NCI-H526 treated with DMSO at 0.1 percent for 48 hours (cell line): ENCODE measurements around the gene LIPT2.
A peak's percentile ranks its signal among the peaks of the same experiment; 100 is the strongest.

ENCODE experiments used
- DNase-seq: peaks from one replicate; lab custom pipeline; 2025; lab: John Stamatoyannopoulos, UW

The LIPT2 gene

DNA sequence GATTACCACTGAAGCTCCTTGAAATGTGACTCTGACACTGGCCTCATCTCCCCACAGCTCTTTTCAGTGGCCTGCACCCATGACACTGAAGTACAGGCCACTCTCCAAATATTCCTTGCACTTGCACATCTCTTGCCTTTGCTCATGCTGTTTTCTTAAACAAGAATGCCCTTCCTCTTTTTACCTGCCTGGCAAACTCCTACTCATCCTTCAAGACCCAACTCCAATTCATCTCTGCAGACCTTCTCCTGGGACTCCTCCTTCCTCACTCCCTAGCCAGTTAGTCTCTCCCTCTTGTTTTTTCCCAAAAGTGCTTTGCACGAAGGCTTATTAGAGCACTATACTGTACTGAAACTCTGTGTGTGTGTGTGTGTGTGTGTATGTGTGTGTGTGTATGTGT, 28.8 kb downstream of the LIPT2 start:
- no peak for DNase-seq

DNA sequence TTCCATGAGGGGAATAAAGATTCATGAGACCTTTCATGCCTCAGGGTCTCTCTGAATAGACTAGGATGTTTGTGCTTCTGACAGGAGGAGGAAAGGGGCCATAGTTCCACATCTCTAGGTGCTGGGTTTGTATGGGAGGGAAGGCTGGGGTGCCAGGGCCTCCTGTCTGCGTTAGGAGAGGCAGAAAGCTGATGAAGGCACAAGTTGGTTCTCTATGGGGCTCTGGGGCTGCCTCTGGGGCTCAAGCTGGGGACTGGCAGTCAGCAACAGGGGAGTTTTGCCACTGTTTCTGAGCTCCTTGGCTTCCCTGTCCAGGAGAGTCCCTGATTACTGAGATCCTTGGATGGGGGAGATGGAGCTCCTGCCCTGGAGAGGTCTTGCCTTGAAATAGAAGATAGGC, 30.3 kb downstream of the LIPT2 start:
- no peak for DNase-seq

DNA sequence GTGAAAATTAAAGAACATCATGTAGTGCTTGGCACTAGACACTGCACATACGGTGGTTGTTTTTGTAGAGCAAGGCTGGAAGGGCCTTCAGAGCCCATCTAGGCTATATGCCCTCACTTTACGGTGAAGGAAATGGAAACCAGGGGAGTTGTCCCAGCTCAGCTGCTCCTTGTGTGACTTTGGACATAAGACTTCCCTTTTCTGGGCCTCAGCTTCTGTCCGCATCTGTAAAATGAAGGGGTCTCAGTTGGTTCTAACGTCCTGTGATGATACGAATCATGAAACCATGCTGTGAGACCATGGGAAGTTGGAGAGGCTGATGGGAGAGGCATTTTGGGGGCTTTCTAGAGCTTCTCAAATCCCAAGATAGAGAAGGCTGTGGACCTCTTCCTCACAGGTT, 30.9 kb downstream of the LIPT2 start:
- DNase-seq: no peak

DNA sequence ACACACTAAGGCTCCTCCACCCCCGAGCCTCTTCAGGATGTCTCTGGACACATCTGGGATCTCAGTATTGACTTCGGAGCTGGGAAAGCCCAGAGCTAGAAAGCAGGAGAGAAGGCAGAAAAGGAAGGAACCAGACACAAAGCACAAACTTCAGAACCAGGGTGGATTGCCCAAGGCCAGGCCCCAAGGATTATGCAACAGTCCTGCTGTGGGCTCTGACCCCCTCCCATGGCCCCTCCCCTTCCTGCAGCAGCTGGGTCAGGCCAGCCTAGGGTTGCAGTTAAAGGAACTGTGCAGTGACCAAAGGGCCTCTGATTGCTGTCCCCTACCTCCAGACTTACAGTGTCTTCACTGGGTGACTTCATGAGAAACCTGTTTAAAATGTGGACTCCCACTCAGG, 31.5 kb downstream of the LIPT2 start:
- no peak for DNase-seq

DNA sequence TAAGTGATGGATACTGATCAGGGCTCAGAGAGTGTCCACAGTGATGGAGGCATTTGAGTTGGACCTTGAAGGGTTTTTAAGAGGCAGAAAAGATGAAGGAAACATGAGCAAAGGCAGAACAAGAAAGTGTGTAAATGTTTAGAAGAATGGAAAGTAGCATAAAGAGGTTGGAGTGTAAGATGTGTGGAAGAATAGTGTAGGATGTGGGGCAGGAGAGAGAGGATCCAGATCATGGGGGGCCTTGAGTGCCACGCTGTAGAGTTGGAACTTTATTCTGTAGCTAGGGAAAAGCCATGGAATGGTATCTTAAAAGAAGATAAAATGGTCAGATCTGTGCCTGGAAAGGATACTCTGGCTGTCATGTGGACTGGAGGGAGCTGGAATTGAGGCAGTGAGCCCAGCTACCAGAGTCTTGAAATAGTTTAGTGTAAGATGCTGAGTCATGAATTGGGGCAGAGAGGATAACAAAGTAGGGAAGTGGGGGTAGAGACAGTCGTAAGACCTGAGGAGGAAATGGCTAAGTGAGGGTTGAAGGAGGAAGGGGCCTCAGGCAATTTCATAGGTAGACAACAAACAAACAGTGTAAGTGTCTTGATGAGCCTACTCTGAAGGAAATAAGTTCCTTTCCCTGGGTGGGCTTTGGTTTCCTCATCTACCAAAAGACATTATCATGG, 32.9 kb downstream of the LIPT2 start:
- DNase-seq: no peak

DNA sequence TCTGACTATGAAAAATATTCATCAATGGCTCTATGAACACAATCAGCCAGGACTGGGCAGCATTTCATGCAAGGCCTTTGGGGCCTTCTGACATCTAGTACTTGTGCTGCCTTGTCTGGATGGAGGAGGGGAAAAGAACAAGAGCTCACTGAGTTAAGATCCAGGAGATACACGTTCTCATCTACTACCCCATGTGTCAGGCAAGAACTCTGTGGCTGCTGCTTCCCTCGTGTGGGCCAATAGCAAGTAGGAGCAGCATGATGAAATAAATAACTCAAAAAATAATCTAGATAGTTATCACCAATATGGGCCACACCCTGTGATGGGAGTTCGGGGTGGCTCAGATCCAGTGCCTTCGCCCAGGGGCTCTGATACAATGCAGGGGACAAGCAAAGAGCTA, 33.5 kb downstream of the LIPT2 start:
- no peak for DNase-seq

DNA sequence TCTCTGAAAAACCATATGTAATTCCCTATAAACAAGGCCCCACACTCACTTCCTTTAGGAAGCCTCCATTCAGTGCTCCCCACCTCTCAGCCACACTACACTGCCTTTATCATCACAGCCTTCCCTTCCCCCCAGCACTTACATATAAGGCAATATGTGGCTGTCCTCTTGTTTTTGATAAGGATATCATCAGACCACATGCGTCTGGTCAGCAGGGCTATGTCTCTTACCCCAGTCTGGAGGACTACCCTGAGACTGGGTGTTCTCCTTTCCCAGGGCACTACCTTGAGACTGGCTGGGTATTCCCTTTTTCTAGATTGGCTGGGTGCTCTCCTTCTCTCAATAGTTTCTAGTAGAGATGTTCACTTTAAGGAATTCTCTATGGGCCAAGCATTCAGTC, 33.9 kb downstream of the LIPT2 start:
- no peak for DNase-seq

DNA sequence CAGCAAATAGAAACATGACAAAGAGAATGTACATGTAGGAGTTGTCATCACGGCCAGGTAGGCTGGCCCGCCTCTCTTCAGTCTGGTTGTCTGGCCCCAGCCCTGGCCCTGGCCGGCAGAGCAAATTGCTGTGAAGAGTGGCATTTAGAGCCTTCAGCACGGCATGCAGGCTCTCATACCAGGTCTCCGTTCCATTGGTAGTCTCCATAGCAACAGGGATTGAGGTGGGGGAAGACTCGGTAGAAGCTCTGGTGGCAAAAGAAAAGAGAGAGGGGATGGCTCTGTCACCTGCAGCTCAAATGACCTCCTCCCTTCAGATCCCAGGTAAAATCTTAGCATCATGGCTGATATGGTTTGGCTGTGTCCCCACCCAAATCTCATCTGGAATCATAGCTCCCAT, 36.2 kb downstream of the LIPT2 start:
- no peak for DNase-seq

DNA sequence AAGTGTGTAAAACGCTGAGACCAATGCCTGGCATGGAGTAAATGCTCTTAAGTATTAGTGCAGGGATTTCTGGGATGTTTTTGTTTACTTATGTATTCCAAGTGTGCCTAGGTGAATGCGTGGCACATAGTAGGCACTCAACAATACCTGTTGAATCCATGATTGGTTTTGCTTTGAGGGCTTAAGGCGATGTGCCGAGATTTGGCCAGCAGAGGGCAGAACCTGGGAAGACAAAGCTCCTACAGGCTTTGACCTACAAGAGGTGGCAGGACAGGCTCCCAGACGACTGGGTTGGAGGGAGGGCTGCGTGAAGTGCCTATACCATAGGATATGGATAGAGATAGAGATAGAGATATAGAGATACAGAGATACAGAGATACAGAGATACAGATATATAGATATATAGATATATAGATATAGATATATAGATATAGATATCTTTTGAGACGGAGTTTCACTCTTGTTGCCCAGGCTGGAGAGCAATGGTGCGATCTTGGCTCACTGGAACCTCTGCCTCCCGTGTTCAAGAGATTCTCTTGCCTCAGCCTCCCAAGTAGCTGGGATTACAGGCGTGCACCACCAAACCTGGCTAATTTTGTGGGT, 40.0 kb downstream of the LIPT2 start:
- peak; percentile 24 for DNase-seq

DNA sequence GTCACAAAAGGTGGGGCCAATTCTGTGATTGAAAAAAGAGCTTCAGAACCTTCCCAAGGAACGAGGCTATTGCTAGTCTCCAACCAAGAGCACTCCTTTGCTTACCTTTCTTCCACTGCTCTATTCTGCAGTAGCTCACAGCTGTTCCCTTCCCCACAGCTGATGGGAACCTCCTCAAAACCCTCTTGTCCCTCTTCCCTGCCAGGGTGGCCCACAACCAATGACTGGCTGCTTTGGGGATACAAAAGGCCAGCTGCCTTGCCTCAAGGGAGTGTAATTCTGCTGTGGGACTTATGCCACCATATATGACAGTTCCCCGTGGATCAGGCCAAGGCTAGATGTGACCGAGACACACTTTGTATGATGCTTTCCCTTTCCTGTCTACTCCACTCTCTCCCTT, 41.2 kb downstream of the LIPT2 start:
- no peak for DNase-seq

DNA sequence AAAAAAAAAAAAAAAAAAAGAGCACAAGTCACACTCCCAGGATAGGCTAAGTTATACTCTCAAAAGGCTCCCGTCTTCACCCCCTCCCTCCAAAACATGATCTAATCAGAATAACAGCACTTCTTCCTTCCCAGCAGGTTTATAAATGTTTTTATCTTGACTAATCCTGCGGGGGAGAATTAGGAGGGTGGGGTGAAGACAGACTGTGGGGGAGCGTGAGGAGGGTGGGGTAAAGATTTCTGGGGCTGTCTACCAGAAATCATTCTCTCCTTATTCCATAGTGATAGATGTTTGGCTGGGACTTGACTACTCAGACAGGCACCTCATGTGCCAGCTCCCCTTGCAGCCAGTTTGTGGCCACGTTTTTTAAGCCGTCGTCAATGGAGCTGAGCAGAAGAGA, 43.2 kb downstream of the LIPT2 start:
- no peak for DNase-seq

DNA sequence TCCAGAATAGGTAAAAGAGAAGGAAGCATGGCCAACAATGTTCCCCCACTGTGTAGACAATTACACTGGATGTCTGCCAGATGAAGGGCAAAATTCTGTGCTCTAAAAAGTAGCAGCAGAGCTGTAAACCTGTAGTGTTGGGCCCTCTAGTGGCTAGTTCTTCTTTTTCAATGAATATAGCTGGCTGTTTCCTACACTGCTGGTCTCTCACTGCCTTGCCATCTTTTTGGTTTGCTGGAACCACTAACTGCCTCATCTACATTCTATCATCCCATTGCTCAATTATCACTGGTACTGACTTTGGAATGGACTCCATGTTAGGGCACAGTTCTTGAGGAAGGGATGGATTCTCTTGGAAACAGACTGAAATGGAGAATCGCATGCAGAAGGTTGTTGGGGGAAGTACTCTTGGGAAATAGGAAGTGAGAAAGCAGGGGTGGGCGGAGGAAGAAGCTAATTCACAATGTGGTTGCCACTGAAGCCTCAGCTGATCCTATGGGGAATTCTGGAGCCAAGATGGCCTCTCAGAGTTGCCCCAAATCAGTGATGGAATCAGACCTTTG, 44.1 kb downstream of the LIPT2 start:
- DNase-seq: peak; percentile 55

DNA sequence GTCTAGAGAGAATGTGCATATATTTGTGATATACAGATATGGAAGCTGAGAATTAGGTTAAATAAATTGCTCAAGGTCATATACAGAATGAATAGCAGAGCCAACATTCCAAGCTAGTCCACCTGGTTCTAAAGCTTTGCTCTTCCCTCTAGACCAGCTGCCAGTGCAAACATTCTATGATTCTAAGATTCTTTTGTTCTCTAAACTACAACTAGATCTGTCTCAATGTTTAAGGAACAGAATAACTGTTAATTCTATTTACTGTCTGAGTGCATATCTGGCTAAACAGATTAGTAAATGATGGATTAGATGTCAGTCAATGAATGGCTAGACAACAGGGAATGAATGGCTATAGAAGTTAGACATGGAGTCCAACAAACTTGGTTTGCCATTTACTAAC, 45.8 kb downstream of the LIPT2 start:
- no peak for DNase-seq

DNA sequence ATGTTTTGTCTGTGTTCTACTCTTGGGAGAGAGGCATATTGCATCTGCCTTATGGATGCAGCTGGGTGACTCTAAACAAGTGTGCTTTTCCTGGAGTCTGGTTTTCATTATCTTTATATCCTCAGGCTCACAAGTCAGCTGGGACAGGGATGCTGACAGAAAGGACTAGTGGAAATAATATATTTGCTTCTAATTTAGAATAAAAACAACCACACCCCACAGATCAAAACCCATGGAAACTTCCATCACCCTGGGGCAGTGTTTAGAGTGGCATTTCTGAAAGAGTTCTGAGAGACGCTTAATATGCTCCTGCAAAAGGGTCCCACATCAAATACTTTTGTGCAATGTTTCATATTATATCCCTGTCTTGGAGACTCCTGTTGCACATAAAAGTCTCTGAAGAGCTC, 47.0 kb downstream of the LIPT2 start:
- DNase-seq: no peak

DNA sequence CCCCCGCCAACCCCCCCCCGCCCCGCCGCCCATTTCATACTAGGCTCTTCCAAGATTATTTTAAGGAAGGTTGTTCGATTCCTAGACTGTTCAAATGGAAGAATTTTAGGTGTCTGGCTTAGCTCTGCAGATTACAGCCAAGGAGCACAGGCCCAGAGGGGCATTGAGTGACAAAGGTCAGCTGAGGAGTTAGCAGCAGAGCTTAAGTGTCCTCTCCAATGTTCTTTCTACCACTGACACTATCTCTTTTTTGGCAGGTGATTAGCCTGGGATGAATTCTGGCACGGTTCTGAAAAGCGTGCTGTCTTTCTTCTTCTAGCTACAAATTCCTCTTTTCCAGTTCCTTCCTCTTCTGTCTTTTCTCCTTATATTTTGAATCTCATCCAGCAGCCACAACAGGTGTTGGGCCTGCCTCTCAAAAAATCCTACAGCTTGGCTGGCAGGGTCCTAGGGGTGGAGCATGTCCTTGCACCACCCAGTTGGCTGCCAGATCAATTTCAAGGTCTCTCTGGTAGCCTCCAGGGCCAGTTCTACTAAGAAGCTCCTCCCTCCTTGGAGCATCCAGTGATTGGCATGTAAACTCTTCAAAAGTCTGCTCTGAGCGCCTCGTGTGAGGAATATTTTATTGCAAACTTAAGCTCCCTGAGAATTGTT, 49.2 kb downstream of the LIPT2 start:
- DNase-seq: no peak

DNA sequence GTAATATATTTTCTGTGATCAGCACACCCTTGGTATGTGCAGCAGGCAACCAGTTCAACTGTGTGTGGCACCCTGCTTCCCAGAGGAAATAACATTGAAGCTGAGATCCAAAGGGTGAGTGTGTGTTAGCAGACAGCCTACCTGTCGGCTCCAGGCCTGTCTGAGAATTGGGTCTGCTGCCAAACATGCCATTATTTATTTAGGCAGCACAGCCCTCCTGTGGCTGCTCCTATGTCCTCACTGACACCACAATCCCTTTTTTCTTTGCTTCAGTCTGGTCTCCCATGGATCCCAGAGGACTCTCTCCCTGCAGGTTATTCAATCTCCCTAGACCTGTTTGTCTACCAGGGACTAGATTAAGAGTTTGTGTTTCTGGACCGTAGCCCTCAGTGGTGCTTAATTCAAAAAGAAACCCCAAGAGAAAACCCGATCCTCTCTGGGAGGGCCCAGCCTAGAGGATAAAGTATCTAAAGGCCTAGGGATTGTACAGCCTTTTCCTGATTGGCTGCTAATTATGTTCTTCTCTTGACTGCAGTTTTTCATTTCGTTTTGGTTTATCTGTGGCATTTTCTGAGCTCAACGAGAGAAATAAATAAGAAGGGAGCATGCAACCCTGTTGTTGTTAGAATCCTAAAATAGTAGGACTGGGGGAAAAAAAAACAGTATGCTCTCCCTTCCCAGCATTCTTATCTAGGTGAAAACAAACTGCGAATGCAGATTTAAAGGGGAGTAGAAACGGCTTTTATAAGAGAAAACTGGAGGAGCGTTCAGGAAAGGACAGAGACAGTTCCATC, 50.3 kb downstream of the LIPT2 start:
- peak; percentile 25 for DNase-seq

DNA sequence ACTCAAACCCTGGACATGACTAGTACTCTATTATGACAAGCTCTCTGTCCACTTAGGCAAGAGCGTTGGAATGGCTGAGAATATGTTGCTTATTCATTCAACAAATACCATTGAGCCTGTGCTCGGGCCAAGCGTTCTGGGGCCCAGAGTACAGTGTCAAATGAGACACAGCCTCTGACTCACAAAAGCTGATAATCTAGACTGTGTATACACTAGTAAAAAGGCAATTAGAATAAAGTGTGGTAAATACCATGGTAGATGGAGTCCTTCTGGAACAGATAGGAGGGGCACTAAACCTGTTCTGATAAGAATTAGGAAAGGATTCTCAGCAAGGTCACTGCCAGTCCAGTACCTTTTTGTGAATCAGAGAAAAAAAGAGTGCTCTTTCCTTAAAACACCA, 50.9 kb downstream of the LIPT2 start:
- DNase-seq: no peak
